K562 (cell line): ENCODE measurements around the gene TP53I3. TPM values are rescaled to one million over a fixed set of nuclear protein-coding genes. Genes with fewer than 3 reads are reported as not detected.

Source experiments
- ARID1B ChIP-seq: fragments of 450-650 bp; IDR thresholded peaks from 2 replicates; pipeline ENCODE4 v1.6.1; 2016; ENCODE audit warnings: antibody characterized with exemption, mild to moderate bottlenecking, inconsistent platforms
- ATF1 ChIP-seq, 2 experiments: fragments of 450-650 bp in 1 of 2; IDR thresholded peaks; 2 replicates each; pipeline ENCODE4 v1.6.1; 2016; ENCODE audit warnings: missing compliant biosample characterization in 1 of 2, missing genetic modification characterization in 1 of 2
- BRD9 ChIP-seq: fragments of 450-650 bp; IDR thresholded peaks from 2 replicates; pipeline ENCODE4 v1.6.1; 2018; ENCODE audit warnings: low read depth; ENCODE audit not compliant: partially characterized antibody
- CBX5 ChIP-seq: IDR thresholded peaks from 2 replicates; pipeline ENCODE4 v1.6.1; 2014; ENCODE audit warnings: low read depth, borderline replicate concordance
- CHD2 ChIP-seq: IDR thresholded peaks from 2 replicates; pipeline ENCODE4 v1.6.1; 2011; ENCODE audit warnings: low read depth, low read length
- DIDO1 ChIP-seq: fragments of 450-650 bp; IDR thresholded peaks from 2 replicates; pipeline ENCODE4 v1.6.1; 2016; ENCODE audit warnings: low read depth, missing biosample characterization, missing genetic modification characterization
- EHMT2 ChIP-seq: fragments of 450-650 bp; IDR thresholded peaks from 2 replicates; pipeline ENCODE4 v1.6.1; 2018; ENCODE audit warnings: antibody characterized with exemption
- IFI16 ChIP-seq: fragments of 250-450 bp; sonication (Bioruptor Pico); IDR thresholded peaks from 2 replicates; pipeline ENCODE4 v2.1.2; 2022; ENCODE audit warnings: mild to moderate bottlenecking, inconsistent platforms
- KLF1 ChIP-seq: fragments of 450-650 bp; IDR thresholded peaks from 2 replicates; pipeline ENCODE4 v1.6.1; 2016; ENCODE audit warnings: missing genetic modification characterization, missing compliant biosample characterization
- NFE2 ChIP-seq: IDR thresholded peaks from 2 replicates; pipeline ENCODE4 v1.6.1; 2014; ENCODE audit warnings: antibody characterized with exemption, low read depth
- RBM17 ChIP-seq: fragments of 200-400 bp; formaldehyde crosslinking; IDR thresholded peaks from 2 replicates; pipeline ENCODE4 v1.6.1; 2017; ENCODE audit warnings: low read depth, mild to moderate bottlenecking, low read length, borderline replicate concordance
- SNRNP70 ChIP-seq: fragments of 200-400 bp; formaldehyde crosslinking; optimal IDR thresholded peaks from 2 replicates; pipeline ENCODE3; 2017; ENCODE audit warnings: low read depth, low read length
- SRF ChIP-seq, 2 experiments: fragments of 250-450, 450-650 bp in 1 of 2; sonication (Bioruptor Pico) in 1 of 2; sonication (generic) in 1 of 2; formaldehyde crosslinking; IDR thresholded peaks; 2 replicates each; pipeline versions ENCODE4 v1.5.0 to v1.5.1; 2020 to 2022; ENCODE audit warnings: mild to moderate bottlenecking in 1 of 2, missing genetic modification reagents in 1 of 2
- STAT5A ChIP-seq: IDR thresholded peaks from 2 replicates; pipeline ENCODE4 v1.6.1; 2012; ENCODE audit warnings: low read length, inconsistent platforms, borderline replicate concordance
- TFAM ChIP-seq: fragments of 250-450 bp; sonication (Bioruptor Pico); conservative IDR thresholded peaks from 2 replicates; pipeline ENCODE4 v1.5.0; 2021; ENCODE audit warnings: mild to moderate bottlenecking, moderate library complexity
- THRB ChIP-seq: fragments of 450-650 bp; formaldehyde crosslinking; conservative IDR thresholded peaks from 2 replicates; pipeline ENCODE4 v1.4.0; 2022; ENCODE audit warnings: mild to moderate bottlenecking, missing genetic modification characterization
- XRCC4 ChIP-seq: IDR thresholded peaks from one replicate; pipeline ENCODE4 v1.6.1; 2011; ENCODE audit not compliant: insufficient read depth, insufficient read length; ENCODE audit errors: extremely low read depth
- ZBTB33 ChIP-seq: sonication (generic); formaldehyde crosslinking; IDR thresholded peaks from 2 replicates; pipeline ENCODE4 v1.8.1; 2023; ENCODE audit warnings: mild to moderate bottlenecking, missing genetic modification reagents
- ZC3H11A ChIP-seq: IDR thresholded peaks from 2 replicates; pipeline ENCODE4 v1.6.1; 2012; ENCODE audit warnings: low read depth, low read length, improper control_type of control experiment
- ZNF239 ChIP-seq: fragments of 250-450 bp; sonication (Bioruptor Pico); IDR thresholded peaks from 2 replicates; pipeline ENCODE4 v1.4.0; 2020; ENCODE audit warnings: mild to moderate bottlenecking
- ZNF280B ChIP-seq: fragments of 250-450 bp; sonication (Bioruptor Pico); IDR thresholded peaks from 2 replicates; pipeline ENCODE4 v1.5.1; 2021; ENCODE audit warnings: mild to moderate bottlenecking
- ZNF561 ChIP-seq: fragments of 450-650 bp; formaldehyde crosslinking; conservative IDR thresholded peaks from 2 replicates; pipeline ENCODE4 v1.4.0; 2020; ENCODE audit warnings: mild to moderate bottlenecking, moderate library complexity
- polyA plus RNA-seq, 8 experiments: library from polyadenylated mRNA; depleted of rRNA in 4 of 8; stranded (reverse) in 5 of 8; unstranded in 3 of 8; fragments of >200 nt; fragmentation: Nextera tagmentation in 2 of 8; fragmentation: Illumina TruSeq in 1 of 8; extraction: Ambion mirVana in 2 of 8; extraction: Trizol in 1 of 8; gene quantifications; 2 replicates each; pipeline versions ENCODE4 v1.2.1 to v1.2.3, GENCODE V29; 2011 to 2014; ENCODE audit warnings: inconsistent platforms in 1 of 8, missing spikeins in 1 of 8
- total RNA-seq, 7 experiments: library from RNA; depleted of rRNA in 6 of 7; stranded (reverse); fragments of >200 nt in 6 of 7; fragmentation: Illumina TruSeq in 2 of 7; extraction: Trizol in 2 of 7; gene quantifications; 2 replicates each; pipeline versions ENCODE4 v1.2.1 to v1.2.3, GENCODE V29; 2011 to 2021; ENCODE audit warnings: low replicate concordance in 1 of 7
- TF ChIP-seq, protein P1 (sequence below): sonication (generic); formaldehyde crosslinking; IDR thresholded peaks from 2 replicates; pipeline ENCODE4 v1.8.1; 2022; ENCODE audit warnings: missing genetic modification reagents

Gene TP53I3
- total and polyA plus RNA-seq, 9 of the 15 experiments (the other 6 are each of a cell fraction or from before 2014, with no cell fraction given) = 0.65 to 9.5 (median 5.6) TPM

DNA sequence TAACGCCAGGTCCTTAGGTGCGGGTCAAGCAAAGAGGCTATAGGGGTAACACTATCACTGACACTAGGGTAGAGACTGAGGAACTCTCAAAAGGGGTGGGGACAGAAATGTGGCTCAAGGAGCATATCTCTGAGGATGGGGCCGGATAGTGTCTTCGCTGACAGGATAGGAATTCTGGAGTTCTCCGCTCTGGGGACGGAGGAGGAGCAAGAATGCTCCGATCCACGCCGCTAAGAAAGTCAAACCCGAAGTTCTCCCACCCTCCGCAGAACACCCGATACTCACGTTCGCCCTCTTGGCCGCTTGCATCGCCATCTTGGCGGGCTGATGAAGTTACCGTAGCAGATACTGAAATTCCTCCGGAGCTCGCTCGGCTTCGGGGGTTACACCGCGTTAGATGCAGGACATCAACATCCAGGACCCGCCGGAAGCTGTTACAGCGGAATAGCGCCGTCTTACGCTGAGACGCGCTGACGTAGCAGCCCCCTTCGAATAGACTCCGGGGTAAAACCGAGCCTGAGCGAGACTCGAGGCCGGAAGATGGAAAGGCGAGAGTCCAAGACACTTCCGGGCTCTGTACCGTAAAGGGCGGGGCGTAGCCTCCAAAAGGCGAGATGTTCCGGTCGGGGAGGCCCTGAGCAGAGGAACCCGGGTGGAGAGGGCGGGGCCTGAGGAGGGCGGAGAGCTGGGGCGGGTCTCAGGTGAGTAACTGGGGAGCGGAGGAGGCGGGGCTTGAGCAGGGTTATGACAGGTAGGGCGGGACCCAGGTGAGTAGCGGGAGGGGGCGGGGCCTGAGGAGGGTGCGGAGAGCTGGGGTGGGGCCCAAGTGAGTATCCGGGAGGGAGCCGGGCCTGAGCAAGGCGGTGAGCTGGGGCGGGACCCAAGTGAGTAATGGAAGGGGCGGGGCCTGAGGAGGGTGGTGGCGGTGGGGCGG is 8.5 kb downstream of the TP53I3 start, which contains the start of gene SF3B6 (continued):
- TF ChIP-seq STAT5A (peak; percentile 14; the same call in 1 of the 2 replicates), NFE2 (peak; percentile 43; the same call in 1 of the 2 replicates), KLF1 (peak; percentile 82), CHD2 (no peak), CBX5 (peak; percentile 11; the same call in 1 of the 2 replicates), ZNF280B (no peak), ZNF239 (CRISPR knock-in tag) (no peak), BRD9 (no peak), ZC3H11A (peak; percentile 91), ATF1 (CRISPR knock-in tag; IDR thresholded peaks at IDR 0.05) (peak; percentile 91), ATF1 (tag; IDR thresholded peaks at IDR 0.05) (peak; percentile 99), ZNF561 (CRISPR knock-in tag) (no peak), TFAM (CRISPR knock-in tag) (no peak), SRF (CRISPR knock-in tag; IDR thresholded peaks at IDR 0.05) (peak; percentile 88 to 98; a peak in 3 of 4 replicates), DIDO1 (tag) (peak; percentile 94), ZBTB33 (CRISPR knock-in tag) (peak; percentile 76), THRB (CRISPR knock-in tag) (0 out of 2 replicates have a peak, but pooled peaks have one; percentile 7), IFI16 (CRISPR knock-in tag) (no peak), XRCC4 (no peak), ARID1B (peak; percentile 19; the same call in 1 of the 2 replicates), RBM17 (no peak), EHMT2 (no peak), SNRNP70 (no peak)
- TF ChIP-seq, protein P1, sequence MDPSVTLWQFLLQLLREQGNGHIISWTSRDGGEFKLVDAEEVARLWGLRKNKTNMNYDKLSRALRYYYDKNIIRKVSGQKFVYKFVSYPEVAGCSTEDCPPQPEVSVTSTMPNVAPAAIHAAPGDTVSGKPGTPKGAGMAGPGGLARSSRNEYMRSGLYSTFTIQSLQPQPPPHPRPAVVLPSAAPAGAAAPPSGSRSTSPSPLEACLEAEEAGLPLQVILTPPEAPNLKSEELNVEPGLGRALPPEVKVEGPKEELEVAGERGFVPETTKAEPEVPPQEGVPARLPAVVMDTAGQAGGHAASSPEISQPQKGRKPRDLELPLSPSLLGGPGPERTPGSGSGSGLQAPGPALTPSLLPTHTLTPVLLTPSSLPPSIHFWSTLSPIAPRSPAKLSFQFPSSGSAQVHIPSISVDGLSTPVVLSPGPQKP (CRISPR knock-in tag) = no peak; the same call in 1 of the 2 replicates
